Lung (tissue), 12 donors: Measurements from ENCODE around the gene TMPRSS7. TPM values are rescaled to one million over a fixed set of nuclear protein-coding genes. Genes with fewer than 3 reads are reported as not detected.
A peak's percentile ranks its signal among the peaks of the same experiment; 100 is the strongest.

Experiments
- ATAC-seq: fragments of 200-7000 bp; cut with Tn5 transposase; one replicate; pipeline ENCODE4 v1.9.1; 2020; ENCODE audit warnings: moderate number of reproducible peaks; ENCODE audit not compliant: insufficient read depth, low FRiP score
- DNase-seq, 3 donors: peaks; one replicate each; pipeline ENCODE4 v3.0.0-alpha.2; 2013 to 2017
- H3K27ac ChIP-seq, 2 donors: one replicate each; pipeline ENCODE4 v1.5.1; 2013; ENCODE audit warnings: mild to moderate bottlenecking in 2 of 2, moderate library complexity in 2 of 2, control low read depth in 1 of 2, inconsistent platforms in 1 of 2, low read depth in 1 of 2, low read length in 1 of 2
- H3K27me3 ChIP-seq, 3 donors: one replicate each; pipeline ENCODE4 v1.5.1; 2013; ENCODE audit warnings: low read length in 2 of 3; ENCODE audit not compliant: control insufficient read depth in 3 of 3, insufficient read depth in 3 of 3
- H3K36me3 ChIP-seq, 4 donors: one replicate each; pipeline ENCODE4 v1.5.1; 2013; ENCODE audit warnings: low read length in 4 of 4, mild to moderate bottlenecking in 1 of 4, moderate library complexity in 1 of 4; ENCODE audit not compliant: control insufficient read depth in 4 of 4, insufficient read depth in 4 of 4
- H3K4me1 ChIP-seq, 5 donors: one replicate each; pipeline ENCODE4 v1.5.1; 2013; ENCODE audit warnings: low read length in 5 of 5, mild to moderate bottlenecking in 2 of 5, moderate library complexity in 1 of 5; ENCODE audit not compliant: control insufficient read depth in 5 of 5, insufficient read depth in 5 of 5
- H3K4me3 ChIP-seq: one replicate; pipeline ENCODE4 v1.5.1; 2013; ENCODE audit warnings: mild to moderate bottlenecking, control low read depth, moderate library complexity
- H3K9ac ChIP-seq, 2 donors: one replicate each; pipeline ENCODE4 v1.5.1; 2013; ENCODE audit warnings: low read length in 2 of 2, control low read depth in 1 of 2; ENCODE audit not compliant: insufficient read depth in 1 of 2
- H3K9me3 ChIP-seq, 4 donors: one replicate each; pipeline ENCODE4 v1.5.1; 2013; ENCODE audit warnings: low read length in 3 of 4, mild to moderate bottlenecking in 1 of 4, moderate library complexity in 1 of 4; ENCODE audit not compliant: control insufficient read depth in 4 of 4, insufficient read depth in 3 of 4
- CTCF ChIP-seq: IDR thresholded peaks from 2 replicates; pipeline ENCODE4 v1.5.1; 2012; ENCODE audit warnings: mild to moderate bottlenecking; ENCODE audit errors: control extremely low read depth, extremely low read depth
- WGBS, 2 donors: extraction: QIAGEN DNeasy Blood & Tissue Kit; methylation state at CpG; one replicate each; pipeline ENCODE4 v1.1.7; 2013; 5-methylcytosine and 5-hydroxymethylcytosine counted together
- polyA plus RNA-seq, 2 donors: library from polyadenylated mRNA; stranded (reverse); fragments of 200-250 nt; gene quantifications; one replicate each; pipeline ENCODE4 v1.2.1, GENCODE V29; 2013
- total RNA-seq, 2 donors: library from RNA; depleted of rRNA in 1 of 2; stranded (reverse); fragments of >200 nt in 1 of 2; gene quantifications; one replicate each; pipeline ENCODE4 v1.2.1, GENCODE V29; 2014 to 2021
- donor health status: control.
- donor health status: control.
- donor health status: Bipolar disorder and iron deficiency.
- donor health status: healthy.
- donor health status: DM: yes; HTN: yes; CAD: no.

Gene TMPRSS7
- total and polyA plus RNA-seq, 4 donors = 0.09 to 0.31 (median 0.17) TPM

- H3K27me3 ChIP-seq = no peaks in the 10 kb centered on the region
- H3K36me3 ChIP-seq = peaks cover 0 to 12% (median 0%) of the 10 kb centered on the region in 4 donors
- TF ChIP-seq CTCF = no peak
- no peak overlapping the region for H3K4me3 ChIP-seq
- no peaks in the 10 kb centered on the region for H3K9me3 ChIP-seq
- DNase-seq (peak; percentile 22 to 53 (median 36)), ATAC-seq (no peak)
- peak overlapping the region in 1 of 2 donors; percentile 51 for H3K9ac ChIP-seq
- WGBS, 2 donors = 47 to 63% methylated on average over 6 of the region's 6 CpGs
- H3K27ac ChIP-seq = peak overlapping the region in 1 of 2 donors; percentile 45
- H3K4me1 ChIP-seq = peaks cover 0 to 19% (median 8%) of the 10 kb centered on the region in 5 donors
Observed at GRCh38 chr3:112092496-112093179, 58.1 kb downstream of the TMPRSS7 start.

- DNase-seq (no peak), ATAC-seq (no peak)
- TF ChIP-seq CTCF = no peak
- Histone ChIP-seq H3K4me1 (peaks cover 0 to 20% (median 8%) of the 10 kb centered on the region in 5 donors), H3K27me3 (no peaks in the 10 kb centered on the region), H3K9me3 (no peaks in the 10 kb centered on the region), H3K4me3 (no peak overlapping the region), H3K9ac (peak overlapping the region in 1 of 2 donors; percentile 51), H3K36me3 (peaks cover 0 to 12% (median 0%) of the 10 kb centered on the region in 4 donors), H3K27ac (no peak overlapping the region)
Observed at GRCh38 chr3:112093180-112093522, 58.6 kb downstream of the TMPRSS7 start.

- DNase-seq = no peak
Observed at GRCh38 chr3:112095731-112096130, 61.2 kb downstream of the TMPRSS7 start.

More at GRCh38 chr3:112095731-112096130, 61.2 kb downstream of the TMPRSS7 start:
- H3K27me3 ChIP-seq = no peaks in the 10 kb centered on the region
- WGBS, 2 donors = 24 to 53% methylated on average over 2 of the region's 2 CpGs
- H3K4me1 ChIP-seq = peaks cover 0 to 23% (median 5%) of the 10 kb centered on the region in 5 donors
- no peak for ATAC-seq
- no peak overlapping the region for H3K4me3 ChIP-seq
- H3K9me3 ChIP-seq = no peaks in the 10 kb centered on the region
- H3K36me3 ChIP-seq = peaks cover 0 to 12% (median 0%) of the 10 kb centered on the region in 4 donors
- H3K27ac ChIP-seq = no peak overlapping the region
- TF ChIP-seq CTCF = no peak
- no peak overlapping the region for H3K9ac ChIP-seq
